ENCODE results near the gene LHX4. TPM values are rescaled to one million over a fixed set of nuclear protein-coding genes. Genes with fewer than 3 reads are reported as not detected.

LHX4 gene
- total and polyA plus RNA-seq, 4 donors: under 0.01 to 0.19 (median 0.05) TPM

DNA sequence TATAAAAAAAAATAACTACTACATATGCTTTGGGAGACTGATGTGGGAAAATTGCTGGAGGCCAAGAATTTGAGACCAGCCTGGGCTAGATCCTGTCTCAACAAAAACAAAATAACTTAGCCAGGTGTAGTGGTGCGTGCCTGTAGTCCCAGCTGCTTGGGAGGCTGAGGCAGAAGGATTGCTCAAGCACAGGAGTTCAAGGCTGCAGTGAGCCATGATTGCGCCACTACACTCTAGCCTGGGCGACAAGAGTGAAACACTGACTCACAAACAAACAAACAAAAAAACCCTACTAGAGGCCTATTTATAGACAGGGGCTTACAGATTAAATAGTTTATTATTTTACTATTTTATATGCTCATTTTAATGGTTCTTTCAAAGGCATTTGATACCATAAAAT, 80.0 kb downstream of the LHX4 start:
- TF ChIP-seq FOXA1 (IDR thresholded peaks at IDR 0.05) (no peak), CTCF (IDR thresholded peaks at IDR 0.05; ENCODE audit: low read depth, low read length, missing input control) (no peak), NR2F2 (IDR thresholded peaks at IDR 0.05) (no peak), HNF4A (conservative IDR thresholded peaks at IDR 0.05) (no peak), HNF4G (IDR thresholded peaks at IDR 0.05) (no peak), RXRA (IDR thresholded peaks at IDR 0.05) (no peak), TAF1 (conservative IDR thresholded peaks at IDR 0.05) (no peak), JUND (IDR thresholded peaks at IDR 0.05) (no peak), FOXA2 (IDR thresholded peaks at IDR 0.05) (no peak), SP1 (IDR thresholded peaks at IDR 0.05) (no peak), GABPA (IDR thresholded peaks at IDR 0.05 in 1 of 2, conservative IDR thresholded peaks at IDR 0.05 in 1 of 2) (no peak), RAD21 (IDR thresholded peaks at IDR 0.05) (no peak), EGR1 (IDR thresholded peaks at IDR 0.05; ENCODE audit: low read depth in 2 of 2) (no peak), ZBTB33 (IDR thresholded peaks at IDR 0.05) (no peak), YY1 (IDR thresholded peaks at IDR 0.05) (no peak)
- TF ChIP-seq, protein P1, sequence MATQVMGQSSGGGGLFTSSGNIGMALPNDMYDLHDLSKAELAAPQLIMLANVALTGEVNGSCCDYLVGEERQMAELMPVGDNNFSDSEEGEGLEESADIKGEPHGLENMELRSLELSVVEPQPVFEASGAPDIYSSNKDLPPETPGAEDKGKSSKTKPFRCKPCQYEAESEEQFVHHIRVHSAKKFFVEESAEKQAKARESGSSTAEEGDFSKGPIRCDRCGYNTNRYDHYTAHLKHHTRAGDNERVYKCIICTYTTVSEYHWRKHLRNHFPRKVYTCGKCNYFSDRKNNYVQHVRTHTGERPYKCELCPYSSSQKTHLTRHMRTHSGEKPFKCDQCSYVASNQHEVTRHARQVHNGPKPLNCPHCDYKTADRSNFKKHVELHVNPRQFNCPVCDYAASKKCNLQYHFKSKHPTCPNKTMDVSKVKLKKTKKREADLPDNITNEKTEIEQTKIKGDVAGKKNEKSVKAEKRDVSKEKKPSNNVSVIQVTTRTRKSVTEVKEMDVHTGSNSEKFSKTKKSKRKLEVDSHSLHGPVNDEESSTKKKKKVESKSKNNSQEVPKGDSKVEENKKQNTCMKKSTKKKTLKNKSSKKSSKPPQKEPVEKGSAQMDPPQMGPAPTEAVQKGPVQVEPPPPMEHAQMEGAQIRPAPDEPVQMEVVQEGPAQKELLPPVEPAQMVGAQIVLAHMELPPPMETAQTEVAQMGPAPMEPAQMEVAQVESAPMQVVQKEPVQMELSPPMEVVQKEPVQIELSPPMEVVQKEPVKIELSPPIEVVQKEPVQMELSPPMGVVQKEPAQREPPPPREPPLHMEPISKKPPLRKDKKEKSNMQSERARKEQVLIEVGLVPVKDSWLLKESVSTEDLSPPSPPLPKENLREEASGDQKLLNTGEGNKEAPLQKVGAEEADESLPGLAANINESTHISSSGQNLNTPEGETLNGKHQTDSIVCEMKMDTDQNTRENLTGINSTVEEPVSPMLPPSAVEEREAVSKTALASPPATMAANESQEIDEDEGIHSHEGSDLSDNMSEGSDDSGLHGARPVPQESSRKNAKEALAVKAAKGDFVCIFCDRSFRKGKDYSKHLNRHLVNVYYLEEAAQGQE (IDR thresholded peaks at IDR 0.05): no peak
- TF ChIP-seq, protein P2, sequence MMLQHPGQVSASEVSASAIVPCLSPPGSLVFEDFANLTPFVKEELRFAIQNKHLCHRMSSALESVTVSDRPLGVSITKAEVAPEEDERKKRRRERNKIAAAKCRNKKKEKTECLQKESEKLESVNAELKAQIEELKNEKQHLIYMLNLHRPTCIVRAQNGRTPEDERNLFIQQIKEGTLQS (IDR thresholded peaks at IDR 0.05): no peak
- TF ChIP-seq, protein P3, sequence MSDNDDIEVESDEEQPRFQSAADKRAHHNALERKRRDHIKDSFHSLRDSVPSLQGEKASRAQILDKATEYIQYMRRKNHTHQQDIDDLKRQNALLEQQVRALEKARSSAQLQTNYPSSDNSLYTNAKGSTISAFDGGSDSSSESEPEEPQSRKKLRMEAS (IDR thresholded peaks at IDR 0.05): no peak
- 83% methylated on average over 3 of the region's 3 CpGs for WGBS
- H3K4me1 ChIP-seq (ENCODE audit: control insufficient read depth in 4 of 4, insufficient read depth in 4 of 4, low read length in 3 of 4): peaks cover 0 to 2% (median 0%) of the 10 kb centered on the region in 4 donors
- no peak overlapping the region for H3K9ac ChIP-seq (ENCODE audit: low read depth in 1 of 2, low read length in 2 of 2)
- H3K9me3 ChIP-seq (ENCODE audit: control insufficient read depth in 4 of 4, low read length in 3 of 4): no peaks in the 10 kb centered on the region
- no peak overlapping the region for H3K4me3 ChIP-seq (ENCODE audit: low read depth in 1 of 3, low read length in 3 of 3)
- no peak for DNase-seq (ENCODE audit: low spot score)
- H3K36me3 ChIP-seq (ENCODE audit: control insufficient read depth in 4 of 4, insufficient read depth in 3 of 4, low read depth in 1 of 4, low read length in 3 of 4): peaks cover 0 to 4% (median 0%) of the 10 kb centered on the region in 4 donors
- H3K27ac ChIP-seq (ENCODE audit: low read depth in 1 of 2, low read length in 2 of 2): no peak overlapping the region
- H3K27me3 ChIP-seq (ENCODE audit: control insufficient read depth in 4 of 4, insufficient read depth in 4 of 4, low read length in 3 of 4): no peaks in the 10 kb centered on the region

Data from liver (tissue), 9 donors.